ENCODE measurements around the gene LDHA. TPM values are rescaled to one million over a fixed set of nuclear protein-coding genes. Genes with fewer than 3 reads are reported as not detected.
A peak's percentile ranks its signal among the peaks of the same experiment; 100 is the strongest.

Gene LDHA
- polyA plus RNA-seq, 3 donors = 191 to 501 (median 438) TPM

DNA sequence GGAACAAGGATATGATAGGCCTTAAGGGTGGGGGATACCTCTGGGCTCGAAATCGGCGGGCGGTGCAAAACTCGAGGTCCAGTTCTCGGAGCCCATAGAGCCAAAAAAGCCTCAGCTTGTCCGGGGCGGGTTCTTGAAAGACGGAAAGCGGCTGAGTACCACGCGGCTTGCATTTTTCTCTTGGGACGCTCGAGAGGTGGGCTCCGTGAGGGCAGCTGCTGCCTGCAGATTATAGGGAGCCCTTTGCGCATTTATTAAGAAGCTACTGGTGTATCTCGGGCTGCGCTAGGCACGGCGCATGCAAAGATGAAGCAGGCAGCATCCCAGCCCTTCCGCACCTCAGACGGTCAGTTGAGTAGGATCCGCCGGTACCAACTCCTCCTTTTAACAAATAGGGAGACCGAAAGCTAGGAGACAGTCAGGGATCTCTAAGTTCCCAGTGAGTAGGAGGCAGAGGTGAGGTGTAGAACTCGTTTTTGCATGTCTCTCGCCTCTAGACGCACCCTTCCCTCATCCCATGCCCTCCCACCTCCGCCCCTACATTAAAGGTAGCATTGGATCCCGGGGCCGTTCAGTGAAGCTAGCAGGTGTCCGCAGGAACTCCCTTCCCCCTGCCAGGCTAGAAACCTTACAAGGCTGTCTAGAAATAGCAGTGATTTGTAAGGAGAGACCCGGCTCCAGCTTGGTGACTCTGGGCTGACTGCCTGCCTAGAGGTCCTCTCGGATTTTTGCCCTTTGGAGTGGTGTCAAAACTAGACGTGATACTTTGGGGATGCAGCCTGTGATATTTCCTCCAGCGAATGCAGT is 768 bp downstream of the LDHA start:
- under 1% methylated on average over 26 of the region's 36 CpGs for WGBS (ENCODE audit: insufficient coverage)
- peaks cover 0 to 3% (median 0%) of the 10 kb centered on the region in 3 donors for H3K27me3 Mint-ChIP-seq (ENCODE audit: low read depth in 3 of 3)
- Histone ChIP-seq H2AFZ (ENCODE audit: insufficient read depth, low read depth, low read length, poor library complexity, severe bottlenecking) (peak overlapping the region; percentile 69), H3K4me1 (ENCODE audit: control insufficient read depth in 1 of 2, insufficient read depth in 2 of 2, low read length in 2 of 2) (peaks cover 20 to 28% of the 10 kb centered on the region in 2 donors), H3K9me3 (replicated peaks in 1 of 2; ENCODE audit: control insufficient read depth in 1 of 2, insufficient read depth in 1 of 2, low read length in 2 of 2) (no peaks in the 10 kb centered on the region), H3K4me3 (replicated peaks in 1 of 3; ENCODE audit: low read depth in 2 of 3, low read length in 3 of 3) (peak overlapping the region; percentile 78 to 93 (median 92)), H3K9ac (ENCODE audit: insufficient read depth, low read length, poor library complexity, severe bottlenecking) (peak overlapping the region; percentile 94), H3K27ac (ENCODE audit: low read depth in 1 of 2, low read length in 2 of 2) (peak overlapping the region; percentile 90 to 95), H3K79me2 (ENCODE audit: insufficient read depth, low read length) (peaks cover 62% of the 10 kb centered on the region), H4K20me1 (ENCODE audit: insufficient read depth, low read length) (peaks cover 52% of the 10 kb centered on the region), H3K4me2 (replicated peaks; ENCODE audit: extremely low read depth, low read length, poor library complexity, severe bottlenecking) (peak overlapping the region; percentile 98), H3K27me3 (ENCODE audit: control insufficient read depth in 2 of 2, insufficient read depth in 2 of 2, low read length in 2 of 2) (no peaks in the 10 kb centered on the region), H3K36me3 (replicated peaks in 1 of 2; ENCODE audit: control insufficient read depth in 1 of 2, insufficient read depth in 2 of 2, low read length in 2 of 2) (peaks cover 30 to 35% of the 10 kb centered on the region in 2 donors)
- intact Hi-C loops (cut with micrococcal nuclease) = loop anchor here (1.0 to 10.0 kb wide), 8 partner anchors 11 to 240 kb away; partner anchors contain the start of genes GTF2H1 (in 2 of the 2), HPS5 (in 2 of the 2), SPTY2D1 (in 2 of the 2) and SAA2 (in 1 of the 2)
- H3K27ac Mint-ChIP-seq = peak overlapping the region; percentile 94 to 98 (median 96)
- H3K4me3 Mint-ChIP-seq = peak overlapping the region; percentile 96 to 99
- H3K9me3 Mint-ChIP-seq = no peaks in the 10 kb centered on the region
- TF ChIP-seq, protein P1, sequence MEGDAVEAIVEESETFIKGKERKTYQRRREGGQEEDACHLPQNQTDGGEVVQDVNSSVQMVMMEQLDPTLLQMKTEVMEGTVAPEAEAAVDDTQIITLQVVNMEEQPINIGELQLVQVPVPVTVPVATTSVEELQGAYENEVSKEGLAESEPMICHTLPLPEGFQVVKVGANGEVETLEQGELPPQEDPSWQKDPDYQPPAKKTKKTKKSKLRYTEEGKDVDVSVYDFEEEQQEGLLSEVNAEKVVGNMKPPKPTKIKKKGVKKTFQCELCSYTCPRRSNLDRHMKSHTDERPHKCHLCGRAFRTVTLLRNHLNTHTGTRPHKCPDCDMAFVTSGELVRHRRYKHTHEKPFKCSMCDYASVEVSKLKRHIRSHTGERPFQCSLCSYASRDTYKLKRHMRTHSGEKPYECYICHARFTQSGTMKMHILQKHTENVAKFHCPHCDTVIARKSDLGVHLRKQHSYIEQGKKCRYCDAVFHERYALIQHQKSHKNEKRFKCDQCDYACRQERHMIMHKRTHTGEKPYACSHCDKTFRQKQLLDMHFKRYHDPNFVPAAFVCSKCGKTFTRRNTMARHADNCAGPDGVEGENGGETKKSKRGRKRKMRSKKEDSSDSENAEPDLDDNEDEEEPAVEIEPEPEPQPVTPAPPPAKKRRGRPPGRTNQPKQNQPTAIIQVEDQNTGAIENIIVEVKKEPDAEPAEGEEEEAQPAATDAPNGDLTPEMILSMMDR (IDR thresholded peaks at IDR 0.05) = no peak
- DNase-seq = peak in 2 of 3 donors; percentile 7 to 10
- peaks cover 23% of the 10 kb centered on the region for H3K4me1 Mint-ChIP-seq
- H3K36me3 Mint-ChIP-seq = peaks cover 28 to 35% of the 10 kb centered on the region in 2 donors

DNA sequence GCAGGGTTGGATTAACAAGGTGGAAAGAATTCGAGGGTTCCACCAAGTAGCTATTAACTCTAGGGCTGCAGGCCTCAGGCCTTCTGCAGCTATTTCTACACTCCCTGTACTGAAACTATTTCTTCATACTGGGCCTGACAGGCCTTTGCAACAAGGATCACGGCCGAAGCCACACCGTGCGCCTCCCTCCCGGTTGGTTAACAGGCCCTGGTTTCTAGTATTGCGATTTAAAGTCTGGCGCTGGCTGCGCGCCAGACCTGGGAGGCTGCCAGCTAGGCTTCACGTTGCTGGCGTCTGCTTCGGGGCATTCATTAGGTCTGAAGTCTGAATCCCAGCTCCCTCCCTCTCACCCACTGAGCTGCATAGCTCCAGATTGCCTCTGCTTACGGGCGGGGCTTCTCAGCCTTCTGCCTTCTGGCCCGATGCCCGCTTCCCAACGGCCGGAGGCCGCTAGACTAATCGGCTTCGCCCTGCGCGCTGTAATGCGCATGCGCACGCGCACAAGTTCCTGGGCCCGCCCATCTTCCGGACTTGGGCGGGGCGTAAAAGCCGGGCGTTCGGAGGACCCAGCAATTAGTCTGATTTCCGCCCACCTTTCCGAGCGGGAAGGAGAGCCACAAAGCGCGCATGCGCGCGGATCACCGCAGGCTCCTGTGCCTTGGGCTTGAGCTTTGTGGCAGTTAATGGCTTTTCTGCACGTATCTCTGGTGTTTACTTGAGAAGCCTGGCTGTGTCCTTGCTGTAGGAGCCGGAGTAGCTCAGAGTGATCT is 1.6 kb downstream of the LDHA start:
- H3K4me1 Mint-ChIP-seq = peaks cover 23% of the 10 kb centered on the region
- peaks cover 0 to 3% (median 0%) of the 10 kb centered on the region in 3 donors for H3K27me3 Mint-ChIP-seq (ENCODE audit: low read depth in 3 of 3)
- peaks cover 56% of the 10 kb centered on the region for H4K20me1 ChIP-seq (ENCODE audit: insufficient read depth, low read length)
- H3K27ac ChIP-seq (ENCODE audit: low read depth in 1 of 2, low read length in 2 of 2) = peak overlapping the region; percentile 90 to 95
- no peaks in the 10 kb centered on the region for H3K9me3 ChIP-seq (replicated peaks in 1 of 2; ENCODE audit: control insufficient read depth in 1 of 2, insufficient read depth in 1 of 2, low read length in 2 of 2)
- H3K4me3 Mint-ChIP-seq = peak overlapping the region; percentile 96 to 99
- H3K36me3 ChIP-seq (replicated peaks in 1 of 2; ENCODE audit: control insufficient read depth in 1 of 2, insufficient read depth in 2 of 2, low read length in 2 of 2) = peaks cover 36 to 43% of the 10 kb centered on the region in 2 donors
- peaks cover 20 to 28% of the 10 kb centered on the region in 2 donors for H3K4me1 ChIP-seq (ENCODE audit: control insufficient read depth in 1 of 2, insufficient read depth in 2 of 2, low read length in 2 of 2)
- intact Hi-C loops (cut with micrococcal nuclease) = loop anchor here (2.0 to 10.0 kb wide), 6 partner anchors 73 to 239 kb away; partner anchors contain the start of genes GTF2H1 (in 2 of the 2), HPS5 (in 2 of the 2), SPTY2D1 (in 2 of the 2) and SAA2 (in 1 of the 2)
- no peaks in the 10 kb centered on the region for H3K9me3 Mint-ChIP-seq
- TF ChIP-seq, protein P1 (IDR thresholded peaks at IDR 0.05) = no peak
- H2AFZ ChIP-seq (ENCODE audit: insufficient read depth, low read depth, low read length, poor library complexity, severe bottlenecking) = peak overlapping the region; percentile 69
- peak overlapping the region; percentile 78 to 93 (median 92) for H3K4me3 ChIP-seq (replicated peaks in 1 of 3; ENCODE audit: low read depth in 2 of 3, low read length in 3 of 3)
- H3K9ac ChIP-seq (ENCODE audit: insufficient read depth, low read length, poor library complexity, severe bottlenecking) = peak overlapping the region; percentile 94
- H3K36me3 Mint-ChIP-seq = peaks cover 35 to 42% of the 10 kb centered on the region in 2 donors
- peaks cover 65% of the 10 kb centered on the region for H3K79me2 ChIP-seq (ENCODE audit: insufficient read depth, low read length)
- H3K4me2 ChIP-seq (replicated peaks; ENCODE audit: extremely low read depth, low read length, poor library complexity, severe bottlenecking) = peak overlapping the region; percentile 98
- DNase-seq = peak; percentile 95 to 96 (median 95)
- H3K27ac Mint-ChIP-seq = peak overlapping the region; percentile 94 to 98 (median 96)
- H3K27me3 ChIP-seq (ENCODE audit: control insufficient read depth in 2 of 2, insufficient read depth in 2 of 2, low read length in 2 of 2) = no peaks in the 10 kb centered on the region
- WGBS (ENCODE audit: insufficient coverage) = under 1% methylated on average over 43 of the region's 46 CpGs
